ENCODE data around the gene RGS3. TPM values are rescaled to one million over a fixed set of nuclear protein-coding genes. Genes with fewer than 3 reads are reported as not detected.
A peak's percentile ranks its signal among the peaks of the same experiment; 100 is the strongest.

RGS3 gene
- total and polyA plus RNA-seq, 2 of the 13 experiments (the other 11 are each of a cell fraction or from before 2014, with no cell fraction given), result 17.1 to 28.8 TPM

GRCh38 chr9:113633782-113634595, 170.5 kb downstream of the RGS3 start:
- peak overlapping the region; percentile 66 for H3K4me2 ChIP-seq (ENCODE audit: low read depth, low read length)
- ATAC-seq, result peak; percentile 47
- peaks cover 55% of the 10 kb centered on the region for H3K4me1 ChIP-seq (ENCODE audit: insufficient read depth, low read length)
- BruUV-seq (replicated peaks), result no TSS peak
- H3K79me2 ChIP-seq (ENCODE audit: insufficient read depth, low read length), result no peaks in the 10 kb centered on the region
- H3K27ac ChIP-seq (ENCODE audit: extremely low read length, insufficient read depth, low read length), result no peak overlapping the region
- CTCF ChIA-PET (ENCODE audit: low intra/inter-chr PET ratio, low total read pairs), result no interaction called here
- no peaks in the 10 kb centered on the region for H4K20me1 ChIP-seq (ENCODE audit: insufficient read depth, low read length)
- peak; percentile 37 for FAIRE-seq
- H3K36me3 ChIP-seq (replicated peaks in 1 of 2; ENCODE audit: control insufficient read depth in 1 of 2, insufficient read depth in 2 of 2, low read length in 2 of 2), result no peaks in the 10 kb centered on the region
- 0% methylated on average over 2 of the region's 11 CpGs for WGBS (ENCODE audit: low lambda C conversion rate)
- H3K9ac ChIP-seq (ENCODE audit: insufficient read depth, low read depth, low read length), result 0 out of 2 replicates have a peak overlapping the region, but pooled peaks have one; percentile 13
- peak overlapping the region in 1 of 3 experiments; percentile 40; a peak in 2 of 6 replicates for H3K4me3 ChIP-seq (replicated peaks in 1 of 3; ENCODE audit: insufficient read depth in 1 of 3, low read depth in 2 of 3, low read length in 3 of 3)
- in situ Hi-C loops (cut with HindIII; ENCODE audit: extremely low pct_ligation_motif_present, low pct_unique_long_range_greater_than_20kb), result no loop called here
- DNase-seq (ENCODE audit: low spot score), result peak; percentile 70
- peak overlapping the region; percentile 66 for H2AFZ ChIP-seq (ENCODE audit: low read length)
- POLR2A ChIA-PET, result interaction anchor here (1.0 to 1.9 kb wide), 6 partner anchors 16 to 223 kb away, joined by 3 to 7 read pairs (median 4); partner anchors contain the start of genes C9orf43 and POLE3
- intact Hi-C loops (cut with micrococcal nuclease; ENCODE audit: unreplicated experiment), result no loop called here
- H3K27me3 ChIP-seq (ENCODE audit: control insufficient read depth in 1 of 2, insufficient read depth in 2 of 2, low read length in 2 of 2), result peaks cover 0 to 16% of the 10 kb centered on the region in 2 experiments; a peak in 1 of 5 replicates
- no peaks in the 10 kb centered on the region for H3K9me3 ChIP-seq (ENCODE audit: low read length)
- TF ChIP-seq LCORL (IDR thresholded peaks at IDR 0.05) (no peak), LCORL (CRISPR knock-in tag; IDR thresholded peaks at IDR 0.05) (peak; percentile 54; the same call in 1 of the 2 replicates), SALL2 (CRISPR knock-in tag; IDR thresholded peaks at IDR 0.05) (peak; percentile 54; the same call in 1 of the 2 replicates), ZNF280D (CRISPR knock-in tag; IDR thresholded peaks at IDR 0.05) (peak; percentile 59; the same call in 1 of the 2 replicates), PRDM10 (CRISPR knock-in tag; IDR thresholded peaks at IDR 0.05; ENCODE audit: low read depth) (no peak), XRCC5 (optimal IDR thresholded peaks at IDR 0.05; ENCODE audit: low read length) (no peak), MAFK (conservative IDR thresholded peaks at IDR 0.05 in 1 of 2, IDR thresholded peaks at IDR 0.05 in 1 of 2; ENCODE audit: low read length in 2 of 2) (peak; percentile 72 to 85), MEF2D (CRISPR knock-in tag; IDR thresholded peaks at IDR 0.05) (0 out of 2 replicates have a peak, but pooled peaks have one; percentile 50), ZNF143 (CRISPR knock-in tag; IDR thresholded peaks at IDR 0.05) (0 out of 2 replicates have a peak, but pooled peaks have one; percentile 18), ZNF800 (CRISPR knock-in tag; IDR thresholded peaks at IDR 0.05) (0 out of 2 replicates have a peak, but pooled peaks have one; percentile 54), ZNF263 (CRISPR knock-in tag; IDR thresholded peaks at IDR 0.05) (peak; percentile 70)
